Kidney epithelial cell (primary cell): ENCODE results near the gene IGF2R. TPM values are rescaled to one million over a fixed set of nuclear protein-coding genes. Genes with fewer than 3 reads are reported as not detected.

Source experiments
- DNase-seq: peaks from one replicate; pipeline ENCODE4 v3.0.0-alpha.2; 2010; ENCODE audit warnings: low read depth
- H3K27me3 ChIP-seq: 2 replicates; pipeline ENCODE4 v1.6.0; 2011; ENCODE audit warnings: low read length; ENCODE audit not compliant: control insufficient read depth, insufficient read depth
- H3K36me3 ChIP-seq: 2 replicates; pipeline ENCODE4 v1.5.1; 2011; ENCODE audit warnings: low read length; ENCODE audit not compliant: control insufficient read depth, insufficient read depth
- H3K4me3 ChIP-seq: 2 replicates; pipeline ENCODE4 v1.5.1; 2011; ENCODE audit warnings: low read depth, mild to moderate bottlenecking, control low read depth, low read length
- CTCF ChIP-seq: IDR thresholded peaks from 2 replicates; pipeline ENCODE4 v1.5.1; 2011; ENCODE audit warnings: mild to moderate bottlenecking, moderate library complexity, low read length, control low read depth, inconsistent platforms; ENCODE audit not compliant: insufficient read depth, poor library complexity, severe bottlenecking
- total RNA-seq: library from RNA; depleted of rRNA; stranded (reverse); fragments of >200 nt; gene quantifications from 2 replicates; pipeline ENCODE4 v1.2.3, GENCODE V29; 2015

IGF2R gene
- total RNA-seq, 1 donor from 2014 or later = 251 TPM

GRCh38 chr6:160030103-160030502 is 61.2 kb downstream of the IGF2R start:
- peak; percentile 20 for TF ChIP-seq CTCF
- Histone ChIP-seq H3K4me3 (no peak overlapping the region), H3K27me3 (no peaks in the 10 kb centered on the region), H3K36me3 (peaks cover 10% of the 10 kb centered on the region)
- DNase-seq = peak; percentile 90

- peaks cover 10% of the 10 kb centered on the region for H3K36me3 ChIP-seq
- H3K4me3 ChIP-seq = no peak overlapping the region
- no peak for TF ChIP-seq CTCF
- no peak for DNase-seq
- H3K27me3 ChIP-seq = no peaks in the 10 kb centered on the region
Measured at GRCh38 chr6:160031442-160031841, 62.6 kb downstream of the IGF2R start.

GRCh38 chr6:160031871-160032270 is 63.0 kb downstream of the IGF2R start:
- Histone ChIP-seq H3K4me3 (no peak overlapping the region), H3K27me3 (no peaks in the 10 kb centered on the region), H3K36me3 (peaks cover 10% of the 10 kb centered on the region)
- no peak for DNase-seq
- no peak for TF ChIP-seq CTCF

- H3K27me3 ChIP-seq = no peaks in the 10 kb centered on the region
- no peak overlapping the region for H3K4me3 ChIP-seq
- no peak for DNase-seq
- no peak for TF ChIP-seq CTCF
- peaks cover 10% of the 10 kb centered on the region for H3K36me3 ChIP-seq
Measured at GRCh38 chr6:160032538-160032937, 63.7 kb downstream of the IGF2R start.

- no peak overlapping the region for H3K4me3 ChIP-seq
- no peak for TF ChIP-seq CTCF
- H3K36me3 ChIP-seq = peaks cover 8% of the 10 kb centered on the region
- no peaks in the 10 kb centered on the region for H3K27me3 ChIP-seq
- no peak for DNase-seq
Measured at GRCh38 chr6:160034036-160034930, 65.4 kb downstream of the IGF2R start.
